ENCODE data around the gene TAS2R16.

The TAS2R16 gene

GRCh38 chr7:122995600-122995999 lies at the start of gene TAS2R16:
TAS2R16 (minus strand) TSS chr7:122995700; CDS start chr7:122995634, 66 bp downstream.
- Histone ChIP-seq H3K4me1 (ENCODE audit: control insufficient read depth in 1 of 2, insufficient read depth in 1 of 2, low read depth in 1 of 2, low read length in 1 of 2) (no peaks in the 10 kb centered on the region), H3K9me3 (no peaks in the 10 kb centered on the region), H3K27me3 (no peaks in the 10 kb centered on the region), H3K27ac (no peak within 1 kb of the TSS), H3K4me3 (ENCODE audit: low read depth in 1 of 2, low read length in 1 of 2) (no peak within 1 kb of the TSS), H3K36me3 (no peaks in the 10 kb centered on the region)
- no peak for TF ChIP-seq CTCF (IDR thresholded peaks at IDR 0.05)

- H3K27ac ChIP-seq, result no peak overlapping the region
- no peaks in the 10 kb centered on the region for H3K9me3 ChIP-seq
Observed at GRCh38 chr7:123043642-123044041, 48.1 kb upstream of the TAS2R16 start.

GRCh38 chr7:123041101-123041500 lies 45.6 kb upstream of the TAS2R16 start:
- H3K27me3 ChIP-seq, result no peaks in the 10 kb centered on the region
- no peak overlapping the region for H3K27ac ChIP-seq
- no peak for TF ChIP-seq CTCF (IDR thresholded peaks at IDR 0.05)
- H3K9me3 ChIP-seq, result no peaks in the 10 kb centered on the region
- H3K4me3 ChIP-seq (ENCODE audit: low read depth in 1 of 2, low read length in 1 of 2), result no peak overlapping the region
- H3K36me3 ChIP-seq, result no peaks in the 10 kb centered on the region
- H3K4me1 ChIP-seq (ENCODE audit: control insufficient read depth in 1 of 2, insufficient read depth in 1 of 2, low read depth in 1 of 2, low read length in 1 of 2), result no peaks in the 10 kb centered on the region

More at GRCh38 chr7:123043642-123044041, 48.1 kb upstream of the TAS2R16 start:
- no peaks in the 10 kb centered on the region for H3K4me1 ChIP-seq (ENCODE audit: control insufficient read depth in 1 of 2, insufficient read depth in 1 of 2, low read depth in 1 of 2, low read length in 1 of 2)
- no peak overlapping the region for H3K4me3 ChIP-seq (ENCODE audit: low read depth in 1 of 2, low read length in 1 of 2)
- H3K27me3 ChIP-seq, result no peaks in the 10 kb centered on the region
- no peak for TF ChIP-seq CTCF (IDR thresholded peaks at IDR 0.05)
- no peaks in the 10 kb centered on the region for H3K36me3 ChIP-seq

DNA sequence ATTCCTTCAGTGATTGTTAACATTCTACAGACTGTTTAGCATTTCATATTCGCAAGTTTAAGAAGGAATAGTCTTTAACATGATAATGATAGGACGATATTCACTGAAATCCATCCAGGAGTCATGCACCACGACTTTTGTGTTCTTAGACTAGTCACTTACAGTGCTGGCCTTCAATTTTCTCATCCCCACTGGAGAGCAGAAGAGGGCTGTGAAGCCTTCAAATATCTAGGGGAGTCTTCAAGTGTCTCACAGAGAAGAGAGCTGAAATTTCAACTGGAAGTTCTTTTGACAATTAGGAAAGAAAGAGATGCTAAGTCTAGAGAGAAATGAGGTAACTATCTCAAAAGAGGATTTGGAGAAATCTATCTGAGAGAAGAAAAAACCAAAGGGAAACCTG lies 43.8 kb upstream of the TAS2R16 start:
- no peak overlapping the region for H3K4me3 ChIP-seq (ENCODE audit: low read depth in 1 of 2, low read length in 1 of 2)
- H3K4me1 ChIP-seq (ENCODE audit: control insufficient read depth in 1 of 2, insufficient read depth in 1 of 2, low read depth in 1 of 2, low read length in 1 of 2), result no peaks in the 10 kb centered on the region
- no peak overlapping the region for H3K27ac ChIP-seq
- H3K9me3 ChIP-seq, result no peaks in the 10 kb centered on the region
- no peaks in the 10 kb centered on the region for H3K27me3 ChIP-seq
- H3K36me3 ChIP-seq, result no peaks in the 10 kb centered on the region
- TF ChIP-seq CTCF (IDR thresholded peaks at IDR 0.05), result no peak

GRCh38 chr7:123034106-123034505 lies 38.6 kb upstream of the TAS2R16 start:
- no peaks in the 10 kb centered on the region for H3K9me3 ChIP-seq

More at GRCh38 chr7:123034106-123034505, 38.6 kb upstream of the TAS2R16 start:
- H3K36me3 ChIP-seq, result no peaks in the 10 kb centered on the region
- H3K27ac ChIP-seq, result no peak overlapping the region
- H3K27me3 ChIP-seq, result no peaks in the 10 kb centered on the region
- H3K4me3 ChIP-seq (ENCODE audit: low read depth in 1 of 2, low read length in 1 of 2), result no peak overlapping the region
- no peak for TF ChIP-seq CTCF (IDR thresholded peaks at IDR 0.05)
- H3K4me1 ChIP-seq (ENCODE audit: control insufficient read depth in 1 of 2, insufficient read depth in 1 of 2, low read depth in 1 of 2, low read length in 1 of 2), result no peaks in the 10 kb centered on the region
